ENCODE results near the gene RUFY1.

- no peak for TF ChIP-seq CTCF (IDR thresholded peaks at IDR 0.05; ENCODE audit: poor library complexity)
- no peak for TF ChIP-seq EZH2 (IDR thresholded peaks at IDR 0.05; ENCODE audit: borderline replicate concordance)
- no peak for TF ChIP-seq EZH2phosphoT487 (IDR thresholded peaks at IDR 0.05; ENCODE audit: low read depth, severe bottlenecking, unreplicated experiment)
Observed at GRCh38 chr5:179526978-179527377, 23.4 kb upstream of the RUFY1 start.

Data from hepatocyte (in vitro differentiated cells).